Panc1 (cell line): Measurements from ENCODE around the gene OR2D3.

ENCODE experiments used
- POLR2AphosphoS5 ChIP-seq: IDR thresholded peaks from 2 replicates; pipeline ENCODE4 v1.6.1; 2012; ENCODE audit warnings: mild to moderate bottlenecking, low read depth, low read length, moderate library complexity
- TCF7L2 ChIP-seq: IDR thresholded peaks from 2 replicates; pipeline ENCODE4 v1.6.1; 2011; ENCODE audit warnings: mild to moderate bottlenecking, low read depth, low read length, inconsistent platforms
- TF ChIP-seq, protein P1 (sequence below): fragments of 450-650 bp; IDR thresholded peaks from 2 replicates; pipeline ENCODE4 v1.5.1; 2017; ENCODE audit warnings: mild to moderate bottlenecking

DNA sequence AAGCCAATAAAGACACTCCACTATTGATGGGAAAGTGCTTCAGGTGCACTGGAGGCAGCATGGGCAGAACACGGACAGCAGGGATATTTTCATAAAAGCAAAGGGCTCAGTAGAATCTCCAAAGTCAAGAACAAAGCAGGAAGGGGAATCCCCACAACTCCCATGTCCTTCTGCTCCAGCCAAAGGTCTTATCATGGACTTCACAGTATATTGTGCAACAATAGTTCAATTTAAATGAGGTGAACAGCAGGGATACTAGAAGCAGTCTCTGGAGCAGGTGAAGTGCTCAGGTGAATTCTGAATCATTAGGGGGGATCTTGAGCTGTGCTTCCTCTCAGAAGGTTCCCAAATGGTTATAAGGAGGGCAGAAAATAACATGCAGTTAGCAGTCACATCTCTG is 21.9 kb upstream of the OR2D3 start:
- TF ChIP-seq, protein P1, sequence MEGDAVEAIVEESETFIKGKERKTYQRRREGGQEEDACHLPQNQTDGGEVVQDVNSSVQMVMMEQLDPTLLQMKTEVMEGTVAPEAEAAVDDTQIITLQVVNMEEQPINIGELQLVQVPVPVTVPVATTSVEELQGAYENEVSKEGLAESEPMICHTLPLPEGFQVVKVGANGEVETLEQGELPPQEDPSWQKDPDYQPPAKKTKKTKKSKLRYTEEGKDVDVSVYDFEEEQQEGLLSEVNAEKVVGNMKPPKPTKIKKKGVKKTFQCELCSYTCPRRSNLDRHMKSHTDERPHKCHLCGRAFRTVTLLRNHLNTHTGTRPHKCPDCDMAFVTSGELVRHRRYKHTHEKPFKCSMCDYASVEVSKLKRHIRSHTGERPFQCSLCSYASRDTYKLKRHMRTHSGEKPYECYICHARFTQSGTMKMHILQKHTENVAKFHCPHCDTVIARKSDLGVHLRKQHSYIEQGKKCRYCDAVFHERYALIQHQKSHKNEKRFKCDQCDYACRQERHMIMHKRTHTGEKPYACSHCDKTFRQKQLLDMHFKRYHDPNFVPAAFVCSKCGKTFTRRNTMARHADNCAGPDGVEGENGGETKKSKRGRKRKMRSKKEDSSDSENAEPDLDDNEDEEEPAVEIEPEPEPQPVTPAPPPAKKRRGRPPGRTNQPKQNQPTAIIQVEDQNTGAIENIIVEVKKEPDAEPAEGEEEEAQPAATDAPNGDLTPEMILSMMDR = no peak; the same call in 1 of the 2 replicates
- no peak for TF ChIP-seq POLR2AphosphoS5
- TF ChIP-seq TCF7L2 = no peak
